ENCODE measurements around the gene RHOBTB3.

The RHOBTB3 gene

DNA sequence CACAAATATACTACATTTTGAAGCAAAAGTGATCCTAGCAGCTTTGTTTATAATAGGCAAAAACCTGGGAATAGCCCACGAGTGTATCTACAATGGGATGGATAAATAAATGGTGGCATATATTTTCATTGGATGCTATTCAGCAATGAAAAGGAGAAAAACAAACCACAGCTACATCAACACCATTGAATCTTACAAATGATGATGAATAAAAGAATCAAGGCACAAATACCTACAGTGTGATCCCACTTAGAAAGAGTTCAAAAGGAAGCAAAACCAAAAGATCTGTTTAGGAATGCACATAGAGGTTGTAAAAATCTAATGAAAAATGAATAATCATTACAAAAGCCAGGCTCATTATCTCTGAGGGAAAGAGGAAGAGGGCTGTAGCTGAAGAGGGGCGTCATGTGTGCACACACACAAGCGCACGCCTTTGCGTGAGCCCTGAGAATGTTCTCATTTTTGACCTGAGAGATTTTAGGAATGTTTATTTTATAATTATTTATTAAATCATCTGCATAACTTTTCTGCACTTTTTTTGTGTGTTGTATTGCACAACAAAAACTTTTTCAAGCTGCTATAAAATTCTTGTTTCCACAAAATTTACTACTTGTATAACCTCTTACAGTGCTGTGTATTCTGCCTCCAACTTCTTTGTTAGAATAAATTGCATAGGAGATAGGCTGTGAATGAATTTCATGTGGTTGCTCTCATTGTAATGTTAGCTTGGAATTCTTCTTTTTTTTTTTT, 5.9 kb upstream of the RHOBTB3 start:
- no peak for ATAC-seq
- TF ChIP-seq ZNF70 (CRISPR knock-in tag; IDR thresholded peaks at IDR 0.05) (no peak), ZNF8 (CRISPR knock-in tag; IDR thresholded peaks at IDR 0.05) (no peak), SNAI2 (CRISPR knock-in tag; IDR thresholded peaks at IDR 0.05) (no peak), RARB (CRISPR knock-in tag; IDR thresholded peaks at IDR 0.05) (no peak), CREB5 (CRISPR knock-in tag; IDR thresholded peaks at IDR 0.05; ENCODE audit: low read depth) (no peak), OSR1 (CRISPR knock-in tag; IDR thresholded peaks at IDR 0.05) (no peak), ZC3H10 (CRISPR knock-in tag; IDR thresholded peaks at IDR 0.05) (no peak), BACH2 (CRISPR knock-in tag; IDR thresholded peaks at IDR 0.05; ENCODE audit: borderline replicate concordance) (no peak), PPARA (CRISPR knock-in tag; IDR thresholded peaks at IDR 0.05; ENCODE audit: borderline replicate concordance) (no peak), PATZ1 (CRISPR knock-in tag; IDR thresholded peaks at IDR 0.05; ENCODE audit: borderline replicate concordance) (no peak), ESRRG (CRISPR knock-in tag; IDR thresholded peaks at IDR 0.05) (no peak), TSHZ2 (CRISPR knock-in tag; IDR thresholded peaks at IDR 0.05) (no peak), CSDC2 (CRISPR knock-in tag; IDR thresholded peaks at IDR 0.05) (no peak), TOX (CRISPR knock-in tag; IDR thresholded peaks at IDR 0.05; ENCODE audit: borderline replicate concordance) (no peak)
- TF ChIP-seq, protein P1, sequence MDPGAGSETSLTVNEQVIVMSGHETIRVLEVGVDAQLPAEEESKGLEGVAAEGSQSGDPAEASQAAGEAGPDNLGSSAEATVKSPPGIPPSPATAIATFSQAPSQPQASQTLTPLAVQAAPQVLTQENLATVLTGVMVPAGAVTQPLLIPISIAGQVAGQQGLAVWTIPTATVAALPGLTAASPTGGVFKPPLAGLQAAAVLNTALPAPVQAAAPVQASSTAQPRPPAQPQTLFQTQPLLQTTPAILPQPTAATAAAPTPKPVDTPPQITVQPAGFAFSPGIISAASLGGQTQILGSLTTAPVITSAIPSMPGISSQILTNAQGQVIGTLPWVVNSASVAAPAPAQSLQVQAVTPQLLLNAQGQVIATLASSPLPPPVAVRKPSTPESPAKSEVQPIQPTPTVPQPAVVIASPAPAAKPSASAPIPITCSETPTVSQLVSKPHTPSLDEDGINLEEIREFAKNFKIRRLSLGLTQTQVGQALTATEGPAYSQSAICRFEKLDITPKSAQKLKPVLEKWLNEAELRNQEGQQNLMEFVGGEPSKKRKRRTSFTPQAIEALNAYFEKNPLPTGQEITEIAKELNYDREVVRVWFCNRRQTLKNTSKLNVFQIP (CRISPR knock-in tag; IDR thresholded peaks at IDR 0.05; ENCODE audit: borderline replicate concordance, low read depth): no peak

DNA sequence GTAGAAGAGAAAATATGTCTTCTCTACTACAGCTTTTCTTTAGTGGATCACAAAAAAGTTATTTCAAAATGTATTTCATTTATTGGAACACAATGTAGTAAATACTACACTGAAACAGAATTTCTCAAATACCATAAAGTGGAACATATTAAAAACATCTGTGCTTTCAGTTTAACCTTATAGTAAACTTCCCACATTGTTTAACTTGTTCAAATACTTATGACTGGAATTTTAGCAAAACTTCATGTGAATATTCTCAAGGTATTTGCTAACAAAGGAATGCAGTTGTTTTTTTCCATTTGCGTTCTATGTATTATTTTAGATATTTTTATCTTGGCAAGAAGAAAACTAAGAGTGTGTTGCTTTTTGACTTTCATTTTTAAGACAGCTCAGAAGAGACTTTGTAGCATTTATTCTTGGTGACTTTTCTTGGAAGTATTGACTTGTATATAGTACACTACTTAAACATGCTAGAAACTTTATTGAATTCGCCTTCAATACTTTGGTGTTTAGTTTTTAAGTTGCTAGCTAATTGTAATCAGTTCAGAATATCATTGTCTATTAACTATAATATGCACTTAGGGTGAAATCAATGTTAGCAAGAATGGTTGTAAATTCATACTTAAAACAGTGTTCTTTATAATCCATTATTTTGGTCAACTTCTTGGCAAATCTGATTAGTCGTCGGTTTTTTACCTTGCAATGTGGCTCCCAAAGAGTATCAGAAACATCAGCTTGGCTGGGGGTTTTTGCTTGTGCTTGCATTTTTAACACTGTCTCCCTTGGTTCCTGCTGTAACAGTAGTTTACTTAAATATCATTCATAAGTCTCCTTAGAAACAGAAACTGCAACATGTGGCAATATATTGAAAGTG, 5.0 kb upstream of the RHOBTB3 start:
- ATAC-seq: peak; percentile 23; the same call in 2 of the 3 replicates
- TF ChIP-seq, protein P2, sequence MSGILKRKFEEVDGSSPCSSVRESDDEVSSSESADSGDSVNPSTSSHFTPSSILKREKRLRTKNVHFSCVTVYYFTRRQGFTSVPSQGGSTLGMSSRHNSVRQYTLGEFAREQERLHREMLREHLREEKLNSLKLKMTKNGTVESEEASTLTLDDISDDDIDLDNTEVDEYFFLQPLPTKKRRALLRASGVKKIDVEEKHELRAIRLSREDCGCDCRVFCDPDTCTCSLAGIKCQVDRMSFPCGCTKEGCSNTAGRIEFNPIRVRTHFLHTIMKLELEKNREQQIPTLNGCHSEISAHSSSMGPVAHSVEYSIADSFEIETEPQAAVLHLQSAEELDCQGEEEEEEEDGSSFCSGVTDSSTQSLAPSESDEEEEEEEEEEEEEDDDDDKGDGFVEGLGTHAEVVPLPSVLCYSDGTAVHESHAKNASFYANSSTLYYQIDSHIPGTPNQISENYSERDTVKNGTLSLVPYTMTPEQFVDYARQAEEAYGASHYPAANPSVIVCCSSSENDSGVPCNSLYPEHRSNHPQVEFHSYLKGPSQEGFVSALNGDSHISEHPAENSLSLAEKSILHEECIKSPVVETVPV (CRISPR knock-in tag; IDR thresholded peaks at IDR 0.05): no peak
- no peak for TF ChIP-seq ZNF8 (CRISPR knock-in tag; IDR thresholded peaks at IDR 0.05)
- TF ChIP-seq, protein P1 (CRISPR knock-in tag; IDR thresholded peaks at IDR 0.05; ENCODE audit: borderline replicate concordance, low read depth): no peak

Data from SK-N-SH treated with all-trans-retinoic acid at 6 μM for 48 hours (cell line).